Activated CD4-positive, alpha-beta T cell treated with anti-CD3 and anti-CD28 coated beads for 36 hours (primary cell): ENCODE data around the gene KIFC1. TPM values are rescaled to one million over a fixed set of nuclear protein-coding genes. Genes with fewer than 3 reads are reported as not detected.
"Not testable (repeated sequence)": the region's sequence is repeated elsewhere in the genome, so short reads cannot be mapped to it uniquely, and the experiment has no call there.

Source experiments
- ATAC-seq: fragments of 200-7000 bp; cut with Tn5 transposase; one replicate; pipeline ENCODE4 v1.10.0; 2021; ENCODE audit warnings: mild to moderate bottlenecking, moderate library complexity
- CTCF ChIA-PET: fragments of 350-600 bp; sonication (Branson Sonifier 250); formaldehyde crosslinking; loops from one replicate; lab custom pipeline; 2021; ENCODE audit warnings: antibody characterized with exemption; lab: Charles Lee
- POLR2A ChIA-PET: fragments of 350-600 bp; sonication (Branson Sonifier 250); formaldehyde crosslinking; loops from one replicate; lab custom pipeline; 2021; ENCODE audit warnings: antibody characterized with exemption, inconsistent platforms; lab: Charles Lee
- DNase-seq: peaks from one replicate; pipeline ENCODE4 v3.0.0-alpha.2; 2020
- H3K27ac Mint-ChIP-seq: one replicate; pipeline ENCODE4 v1.8.0; 2021; ENCODE audit warnings: mixed read lengths
- H3K27me3 Mint-ChIP-seq: one replicate; pipeline ENCODE4 v1.8.0; 2021; ENCODE audit warnings: mixed read lengths
- H3K36me3 Mint-ChIP-seq: one replicate; pipeline ENCODE4 v1.8.0; 2021; ENCODE audit warnings: low read depth, mixed read lengths
- H3K4me1 Mint-ChIP-seq: one replicate; pipeline ENCODE4 v1.8.0; 2021; ENCODE audit warnings: mixed read lengths
- H3K4me3 Mint-ChIP-seq: one replicate; pipeline ENCODE4 v1.8.0; 2021; ENCODE audit warnings: mild to moderate bottlenecking, moderate library complexity, mixed read lengths
- H3K9me3 Mint-ChIP-seq: one replicate; pipeline ENCODE4 v1.8.0; 2021; ENCODE audit warnings: low read depth, mixed read lengths
- intact Hi-C, 2 experiments: fragments of 100-400 bp; cut with DNase I in 1 of 2; cut with micrococcal nuclease in 1 of 2; formaldehyde crosslinking; loops; one replicate each; pipeline versions ENCODE4 v1.14.2 to v1.15.1; 2022 to 2024; cut with DNase I, micrococcal nuclease
- total RNA-seq, 2 experiments: library from RNA; stranded (reverse); gene quantifications; one replicate each; pipeline ENCODE4 v1.2.3, GENCODE V29; 2021

The KIFC1 gene
- total RNA-seq, 2 experiments from 2014 or later, result 86.0 to 89.3 TPM

GRCh38 chr6:33359331-33359730 is 32.3 kb upstream of the KIFC1 start:
- H3K4me1 Mint-ChIP-seq, result no peaks in the 10 kb centered on the region
- CTCF ChIA-PET, result interaction anchor here (1.2 kb wide), 1 partner anchor 31 kb away, joined by 3 read pairs; no protein-coding TSS in a partner anchor
- ATAC-seq, result no peak

DNA sequence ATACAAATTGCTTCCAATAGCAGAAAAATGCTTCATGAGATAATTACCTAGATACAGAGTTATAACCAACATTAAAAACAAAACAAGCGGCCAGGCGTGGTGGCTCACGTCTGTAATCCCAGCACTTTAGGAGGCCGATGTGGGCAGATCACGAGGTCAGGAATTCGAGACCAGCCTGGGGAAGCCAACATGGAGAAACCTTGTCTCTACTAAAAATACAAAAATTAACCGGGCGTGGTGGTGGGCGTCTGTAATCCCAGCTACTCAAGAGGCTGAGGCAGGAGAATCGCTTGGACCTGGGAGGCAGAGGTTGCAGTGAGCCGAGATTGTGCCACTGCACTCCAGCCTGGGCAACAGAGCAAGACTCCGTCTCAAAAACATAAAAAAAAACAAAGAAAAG is 28.1 kb upstream of the KIFC1 start:
- H3K9me3 Mint-ChIP-seq, H3K4me3 Mint-ChIP-seq, POLR2A ChIA-PET, intact Hi-C loops, ATAC-seq, H3K27me3 Mint-ChIP-seq, DNase-seq, H3K4me1 Mint-ChIP-seq, H3K36me3 Mint-ChIP-seq, H3K27ac Mint-ChIP-seq: not testable (repeated sequence)
- CTCF ChIA-PET, result interaction anchor here (1.1 kb wide), 1 partner anchor 18 kb away, joined by 5 read pairs; no protein-coding TSS in a partner anchor

More at GRCh38 chr6:33359331-33359730, 32.3 kb upstream of the KIFC1 start:
- Mint-ChIP-seq H3K9me3 (no peaks in the 10 kb centered on the region), H3K27me3 (no peaks in the 10 kb centered on the region), H3K36me3 (no peaks in the 10 kb centered on the region), H3K4me3 (no peak overlapping the region), H3K27ac (no peak overlapping the region)
- intact Hi-C loops, result no loop called here
- no peak for DNase-seq
- POLR2A ChIA-PET, result interaction anchor here (0.6 to 1.1 kb wide), 2 partner anchors 39 to 58 kb away, joined by 3 to 7 read pairs; no protein-coding TSS in a partner anchor

- H3K4me1 Mint-ChIP-seq, H3K27me3 Mint-ChIP-seq, H3K36me3 Mint-ChIP-seq, H3K27ac Mint-ChIP-seq, intact Hi-C loops, H3K9me3 Mint-ChIP-seq, ATAC-seq, DNase-seq, H3K4me3 Mint-ChIP-seq: not testable (repeated sequence)
- CTCF ChIA-PET, result interaction anchor here (0.6 to 1.1 kb wide), 3 partner anchors 20 to 300 kb away, joined by 3 to 5 read pairs (median 3); no protein-coding TSS in a partner anchor
- POLR2A ChIA-PET, result interaction anchor here (0.6 kb wide), 1 partner anchor 37 kb away, joined by 3 read pairs; no protein-coding TSS in a partner anchor
These were observed 27.0 kb upstream of the KIFC1 start for GRCh38 chr6:33364475-33365205.

DNA sequence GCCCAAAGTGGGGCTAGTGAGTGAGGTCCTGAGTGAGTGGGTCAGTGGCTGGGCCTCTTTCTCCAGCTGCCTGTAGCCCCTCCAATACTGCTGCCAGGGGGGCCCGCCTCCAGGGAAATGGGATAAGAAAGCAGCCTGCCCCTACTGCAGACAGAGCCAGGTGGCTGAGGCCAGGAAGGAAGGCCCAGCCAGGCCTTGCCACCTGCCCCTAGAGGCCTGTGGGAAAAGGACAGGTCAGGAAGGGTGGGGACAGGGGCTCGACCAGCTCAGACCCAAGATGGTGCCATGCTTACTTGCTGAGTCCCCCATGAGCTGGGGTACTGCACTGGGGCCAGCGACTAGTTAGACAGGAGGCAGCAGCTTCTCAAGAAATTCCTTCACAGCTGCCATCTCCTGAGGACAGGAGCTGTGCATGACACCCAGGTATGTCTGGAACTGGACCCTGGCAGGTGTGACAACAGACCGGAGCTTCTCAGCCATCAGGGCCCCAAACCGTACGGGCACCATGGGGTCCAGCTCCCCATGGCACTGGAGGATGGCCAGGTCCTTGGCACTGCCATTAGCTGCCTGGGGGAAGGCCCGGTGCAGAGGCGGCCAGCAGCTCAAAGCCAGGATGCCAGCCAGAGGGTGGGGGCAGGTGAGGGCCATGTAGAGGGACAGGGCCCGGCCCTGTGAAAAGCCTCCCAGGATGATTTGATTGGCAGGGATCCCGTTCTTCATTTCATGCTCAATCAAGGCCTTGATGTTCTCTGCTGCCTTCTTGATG is 26.2 kb upstream of the KIFC1 start:
- intact Hi-C loops, CTCF ChIA-PET, H3K9me3 Mint-ChIP-seq, DNase-seq, H3K4me3 Mint-ChIP-seq, H3K27ac Mint-ChIP-seq, H3K27me3 Mint-ChIP-seq, H3K36me3 Mint-ChIP-seq, H3K4me1 Mint-ChIP-seq, ATAC-seq, POLR2A ChIA-PET: not testable (repeated sequence)

DNA sequence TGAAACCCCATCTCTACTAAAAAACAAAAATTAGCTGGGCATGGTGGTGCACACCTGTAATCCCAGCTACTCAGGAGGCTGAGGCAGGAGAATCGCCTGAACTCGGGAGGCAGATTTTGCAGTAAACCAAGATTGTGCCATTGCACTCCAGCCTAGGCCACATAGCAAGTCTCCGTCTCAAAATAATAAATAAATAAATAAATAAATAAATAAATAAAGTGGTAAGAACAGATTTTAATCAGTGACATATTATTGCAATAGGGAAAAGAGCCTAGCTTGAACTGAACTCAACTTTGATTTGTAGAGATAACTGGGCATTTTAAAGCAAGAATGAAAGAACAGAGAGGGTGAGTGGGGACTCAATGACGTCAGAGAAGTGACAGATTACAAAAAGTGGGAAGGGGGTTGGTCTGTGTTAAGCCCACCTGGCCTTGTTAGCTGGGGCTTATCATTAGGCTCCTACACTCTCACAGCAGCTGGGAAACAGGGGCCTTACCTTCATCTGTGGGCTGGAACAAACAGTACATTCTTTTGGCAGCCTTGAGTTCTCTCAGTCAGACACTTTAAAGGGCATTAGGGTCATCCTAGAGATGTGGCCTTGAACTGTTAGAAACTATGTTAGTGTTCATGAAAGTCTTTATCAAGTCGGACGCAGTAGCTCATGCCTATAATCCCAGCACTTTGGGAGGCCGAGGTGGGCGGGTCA is 24.5 kb upstream of the KIFC1 start:
- Mint-ChIP-seq H3K27me3 (no peaks in the 10 kb centered on the region), H3K4me3 (no peak overlapping the region), H3K4me1 (no peaks in the 10 kb centered on the region), H3K9me3 (no peaks in the 10 kb centered on the region), H3K36me3 (no peaks in the 10 kb centered on the region), H3K27ac (no peak overlapping the region)
- DNase-seq (no peak), ATAC-seq (no peak)
- intact Hi-C loops, result no loop called here
- ChIA-PET CTCF (interaction anchor here (0.6 to 0.7 kb wide), 4 partner anchors 23 to 529 kb away, joined by 3 to 4 read pairs (median 3); no protein-coding TSS in a partner anchor), POLR2A (no interaction called here)

- ATAC-seq, DNase-seq, H3K36me3 Mint-ChIP-seq, H3K27ac Mint-ChIP-seq, H3K27me3 Mint-ChIP-seq, H3K4me3 Mint-ChIP-seq, POLR2A ChIA-PET, intact Hi-C loops, H3K9me3 Mint-ChIP-seq, H3K4me1 Mint-ChIP-seq: not testable (repeated sequence)
- CTCF ChIA-PET, result interaction anchor here (0.7 kb wide), 1 partner anchor 43 kb away, joined by 3 read pairs; no protein-coding TSS in a partner anchor
These were observed 24.0 kb upstream of the KIFC1 start for GRCh38 chr6:33367715-33368025.

DNA sequence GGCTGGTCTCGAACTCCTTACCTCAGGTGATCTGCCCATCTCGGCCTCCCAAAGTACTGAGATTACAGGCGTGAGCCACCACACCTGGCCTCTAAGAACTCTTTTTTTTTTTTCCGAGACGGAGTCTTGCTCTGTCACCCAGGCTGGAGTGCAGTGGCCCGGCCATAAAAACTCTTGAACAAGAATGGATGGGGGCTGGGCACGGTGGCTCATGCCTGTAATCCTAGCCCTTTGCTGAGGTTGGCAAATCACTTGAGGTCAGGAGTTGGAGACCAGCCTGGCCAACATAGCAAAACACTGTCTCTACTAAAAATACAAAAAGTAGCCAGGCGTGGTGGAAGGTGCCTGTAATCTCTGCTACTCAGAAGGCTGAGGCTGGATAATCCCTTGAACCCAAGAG is 19.7 kb upstream of the KIFC1 start:
- H3K36me3 Mint-ChIP-seq, H3K4me1 Mint-ChIP-seq, H3K4me3 Mint-ChIP-seq, H3K27me3 Mint-ChIP-seq, POLR2A ChIA-PET, intact Hi-C loops, H3K27ac Mint-ChIP-seq, CTCF ChIA-PET, DNase-seq, ATAC-seq, H3K9me3 Mint-ChIP-seq: not testable (repeated sequence)

- Mint-ChIP-seq H3K27me3 (no peaks in the 10 kb centered on the region), H3K4me1 (peaks cover 5% of the 10 kb centered on the region), H3K36me3 (no peaks in the 10 kb centered on the region), H3K27ac (no peak overlapping the region), H3K9me3 (no peaks in the 10 kb centered on the region), H3K4me3 (no peak overlapping the region)
- intact Hi-C loops, result no loop called here
- ChIA-PET CTCF (interaction anchor here (0.6 kb wide), 1 partner anchor 72 kb away, joined by 3 read pairs; no protein-coding TSS in a partner anchor), POLR2A (no interaction called here)
- DNase-seq, result no peak
- no peak for ATAC-seq
These were observed 19.0 kb upstream of the KIFC1 start for GRCh38 chr6:33372526-33373123.

GRCh38 chr6:33373960-33374910 is 17.4 kb upstream of the KIFC1 start:
- POLR2A ChIA-PET, result no interaction called here
- DNase-seq, result no peak
- H3K36me3 Mint-ChIP-seq, result no peaks in the 10 kb centered on the region
- CTCF ChIA-PET, result interaction anchor here (0.7 to 1.0 kb wide), 3 partner anchors 17 to 223 kb away, joined by 3 read pairs; no protein-coding TSS in a partner anchor
- H3K27me3 Mint-ChIP-seq, result no peaks in the 10 kb centered on the region
- no peak for ATAC-seq
- H3K4me3 Mint-ChIP-seq, result no peak overlapping the region
- no peak overlapping the region for H3K27ac Mint-ChIP-seq
- no peaks in the 10 kb centered on the region for H3K9me3 Mint-ChIP-seq
- peaks cover 5% of the 10 kb centered on the region for H3K4me1 Mint-ChIP-seq
- intact Hi-C loops, result no loop called here

DNA sequence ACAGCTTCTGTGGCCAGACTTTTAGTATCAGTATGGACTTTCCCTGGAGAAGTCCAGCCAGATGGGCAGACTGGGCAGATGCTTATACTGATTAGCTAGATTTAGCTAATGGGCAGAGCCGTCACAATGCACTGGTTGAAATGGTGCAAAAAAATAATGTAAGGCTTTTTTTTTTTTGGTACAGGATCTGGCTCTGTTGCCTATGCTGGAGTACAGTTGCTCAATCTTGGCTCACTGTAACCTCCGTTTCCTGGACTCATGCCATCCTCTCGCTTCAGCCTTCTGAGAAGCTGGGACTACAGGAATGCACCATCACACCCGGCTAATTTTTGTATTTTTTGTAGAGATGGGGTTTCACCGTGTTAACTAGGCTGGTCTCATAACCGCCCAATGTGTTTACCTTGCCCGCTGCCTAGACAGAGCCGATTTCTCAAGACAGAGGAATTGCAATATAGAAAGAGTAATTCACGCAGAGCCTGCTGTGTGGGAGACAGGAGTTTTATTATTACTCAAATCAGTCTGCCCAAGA is 16.4 kb upstream of the KIFC1 start:
- ATAC-seq (no peak), DNase-seq (no peak)
- H3K9me3 Mint-ChIP-seq, result no peaks in the 10 kb centered on the region
- H3K4me3 Mint-ChIP-seq, result no peak overlapping the region
- CTCF ChIA-PET, result interaction anchor here (0.7 to 1.0 kb wide), 4 partner anchors 16 to 529 kb away, joined by 3 read pairs; partner anchors contain the start of gene B3GALT4
- peaks cover 5% of the 10 kb centered on the region for H3K4me1 Mint-ChIP-seq
- intact Hi-C loops, result no loop called here
- H3K36me3 Mint-ChIP-seq, result no peaks in the 10 kb centered on the region
- POLR2A ChIA-PET, result interaction anchor here (0.6 kb wide), 1 partner anchor 1516 kb away, joined by 3 read pairs; no protein-coding TSS in a partner anchor
- no peak overlapping the region for H3K27ac Mint-ChIP-seq
- no peaks in the 10 kb centered on the region for H3K27me3 Mint-ChIP-seq
